KOPT-K1 (cell line): ENCODE results near the gene CD248.

Experiments used
- H3K27ac ChIP-seq: fragments of 200-600 bp; sonication (generic); 2 replicates; pipeline ENCODE4 v1.5.1; 2016; ENCODE audit warnings: antibody characterized with exemption, mild to moderate bottlenecking, low read depth, low read length; ENCODE audit not compliant: poor library complexity, severe bottlenecking
- H3K36me3 ChIP-seq: fragments of 200-600 bp; sonication (generic); 2 replicates; pipeline ENCODE4 v1.5.1; 2017; ENCODE audit warnings: antibody characterized with exemption, mild to moderate bottlenecking, low read length, moderate library complexity; ENCODE audit not compliant: insufficient read depth
- H3K9me3 ChIP-seq: fragments of 200-600 bp; sonication (generic); 2 replicates; pipeline ENCODE4 v1.5.1; 2017; ENCODE audit warnings: antibody characterized with exemption, low read length, mild to moderate bottlenecking; ENCODE audit not compliant: insufficient read depth, poor library complexity, severe bottlenecking

The CD248 gene

GRCh38 chr11:66293777-66294625 lies 22.8 kb downstream of the CD248 start:
- no peak overlapping the region for H3K27ac ChIP-seq
- no peaks in the 10 kb centered on the region for H3K9me3 ChIP-seq
- no peaks in the 10 kb centered on the region for H3K36me3 ChIP-seq

GRCh38 chr11:66293352-66293751 lies 23.5 kb downstream of the CD248 start:
- no peak overlapping the region for H3K27ac ChIP-seq
- H3K36me3 ChIP-seq = no peaks in the 10 kb centered on the region
- H3K9me3 ChIP-seq = no peaks in the 10 kb centered on the region

GRCh38 chr11:66292543-66293332 lies 24.1 kb downstream of the CD248 start:
- Histone ChIP-seq H3K9me3 (no peaks in the 10 kb centered on the region), H3K27ac (no peak overlapping the region), H3K36me3 (no peaks in the 10 kb centered on the region)

GRCh38 chr11:66291706-66292542 lies 24.9 kb downstream of the CD248 start, which contains the start of gene TMEM151A:
Gene TMEM151A, plus strand, starts transcription at chr11:66291894. Its CDS starts 120 bp downstream, at chr11:66292014.
- no peak within 1 kb of the TSS for H3K27ac ChIP-seq
- H3K36me3 ChIP-seq = no peaks in the 10 kb centered on the region
- H3K9me3 ChIP-seq = no peaks in the 10 kb centered on the region

- Histone ChIP-seq H3K27ac (no peak overlapping the region), H3K36me3 (no peaks in the 10 kb centered on the region), H3K9me3 (no peaks in the 10 kb centered on the region)
Measured at GRCh38 chr11:66291303-66291705, 25.5 kb downstream of the CD248 start.

GRCh38 chr11:66290330-66290621 lies 26.6 kb downstream of the CD248 start:
- Histone ChIP-seq H3K27ac (no peak overlapping the region), H3K36me3 (peaks cover 3% of the 10 kb centered on the region; the same call in 1 of the 2 replicates), H3K9me3 (no peaks in the 10 kb centered on the region)

GRCh38 chr11:66289548-66290329 lies 27.1 kb downstream of the CD248 start:
- peak overlapping the region; percentile 39 for H3K27ac ChIP-seq
- no peaks in the 10 kb centered on the region for H3K9me3 ChIP-seq
- peaks cover 8% of the 10 kb centered on the region; the same call in 1 of the 2 replicates for H3K36me3 ChIP-seq

- Histone ChIP-seq H3K9me3 (no peaks in the 10 kb centered on the region), H3K36me3 (peaks cover 13% of the 10 kb centered on the region; the same call in 1 of the 2 replicates), H3K27ac (peak within 1 kb of the TSS; percentile 69)
Measured at GRCh38 chr11:66288671-66289547, 27.9 kb downstream of the CD248 start, which contains the start of gene YIF1A. Gene YIF1A, minus strand, starts transcription at chr11:66289143. Its CDS starts 158 bp downstream, at chr11:66288985.

GRCh38 chr11:66287889-66288670 lies 28.8 kb downstream of the CD248 start:
- H3K27ac ChIP-seq = peak overlapping the region; percentile 69

GRCh38 chr11:66287211-66287888 lies 29.5 kb downstream of the CD248 start:
- Histone ChIP-seq H3K9me3 (no peaks in the 10 kb centered on the region), H3K36me3 (peaks cover 13% of the 10 kb centered on the region; the same call in 1 of the 2 replicates), H3K27ac (peak overlapping the region; percentile 69)

More at GRCh38 chr11:66287889-66288670, 28.8 kb downstream of the CD248 start:
- H3K36me3 ChIP-seq = peaks cover 13% of the 10 kb centered on the region; the same call in 1 of the 2 replicates
- no peaks in the 10 kb centered on the region for H3K9me3 ChIP-seq

- no peak overlapping the region for H3K27ac ChIP-seq
- no peaks in the 10 kb centered on the region for H3K9me3 ChIP-seq
- H3K36me3 ChIP-seq = peaks cover 13% of the 10 kb centered on the region; the same call in 1 of the 2 replicates
Measured at GRCh38 chr11:66286699-66287098, 30.1 kb downstream of the CD248 start.

- H3K27ac ChIP-seq = no peak overlapping the region
Measured at GRCh38 chr11:66285250-66285947, 31.4 kb downstream of the CD248 start.

More at GRCh38 chr11:66285250-66285947, 31.4 kb downstream of the CD248 start:
- peaks cover 13% of the 10 kb centered on the region; the same call in 1 of the 2 replicates for H3K36me3 ChIP-seq
- no peaks in the 10 kb centered on the region for H3K9me3 ChIP-seq
